GM18951 (cell line): ENCODE measurements around the gene ZNF524.

Experiments used
- POLR2A ChIP-seq: IDR thresholded peaks from 4 replicates; pipeline ENCODE4 v1.6.1; 2011; ENCODE audit warnings: mild to moderate bottlenecking; ENCODE audit not compliant: insufficient read length, insufficient read depth; ENCODE audit errors: extremely low read depth
- in situ Hi-C: fragments of 300-500 bp; cut with MboI; formaldehyde crosslinking; loops from one replicate; pipeline ENCODE4 v1.12.0; 2022; ENCODE audit warnings: low sequenced_read_pairs, mixed read lengths, inconsistent platforms; ENCODE audit not compliant: unreplicated experiment

ZNF524 gene

DNA sequence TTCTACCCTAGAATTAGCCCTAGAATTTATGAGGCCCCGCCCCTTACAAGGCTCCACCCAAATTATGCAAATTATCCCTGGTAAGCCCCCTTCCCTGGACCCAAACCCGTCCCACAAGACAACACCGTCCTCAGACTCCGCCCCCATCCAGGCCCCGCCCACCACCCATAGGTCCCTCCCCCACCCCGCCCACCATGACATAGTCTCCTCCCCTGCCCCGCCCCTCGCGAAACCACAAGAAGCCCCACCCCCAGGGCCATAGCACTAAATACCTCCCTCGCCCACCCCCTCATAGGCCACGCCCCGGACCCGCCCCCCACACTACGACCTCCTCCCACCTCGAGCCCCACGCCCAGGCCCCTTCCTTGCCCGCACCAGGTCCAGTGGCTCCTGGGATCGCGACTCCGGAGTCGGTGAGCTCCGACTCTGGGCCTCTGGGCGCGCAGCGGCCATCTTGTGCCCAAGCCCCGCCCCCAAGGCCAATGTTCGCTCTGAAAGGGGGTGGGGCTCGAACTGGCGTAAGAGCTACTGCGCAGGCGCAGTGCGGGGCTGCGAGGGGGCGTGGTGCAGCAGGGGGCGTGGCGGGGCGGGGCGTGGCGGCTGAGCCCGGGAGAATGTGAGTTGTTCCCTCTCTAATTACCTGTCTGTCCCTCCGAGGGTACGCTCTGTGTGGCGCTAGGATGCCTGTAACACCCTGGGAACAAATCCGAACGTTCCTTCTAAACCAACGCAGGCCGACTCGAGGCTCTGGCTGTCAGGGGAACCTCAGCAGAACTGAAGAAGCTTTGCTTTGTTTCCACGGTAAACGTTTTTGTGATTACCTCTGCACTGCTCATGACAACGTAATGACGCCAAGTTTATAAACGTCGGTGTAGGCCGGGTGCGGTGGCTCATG lies 24.3 kb downstream of the ZNF524 start, which contains the start of gene ZNF784:
TSS of gene ZNF784 (minus strand) at position 458 of the 895 bp plus-strand sequence. CDS start at position 453, 5 bp downstream.
- in situ Hi-C loops: no loop called here
- TF ChIP-seq POLR2A: peak; percentile 83

DNA sequence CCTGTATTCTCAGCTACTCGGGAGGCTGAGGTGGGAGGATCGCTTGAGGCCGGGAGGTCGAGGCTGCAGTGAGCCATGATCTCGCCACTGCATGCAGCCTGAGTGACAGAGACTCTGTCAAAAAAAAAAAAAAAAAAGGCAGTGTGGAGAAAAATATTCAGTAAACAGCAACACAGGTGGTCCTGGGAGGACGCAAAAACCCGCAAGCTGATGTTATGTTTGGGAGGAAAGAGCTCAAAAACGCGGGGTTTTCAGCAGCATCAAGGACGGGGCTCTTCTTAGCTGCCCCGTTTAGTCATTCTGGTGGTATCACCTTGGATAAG lies 24.9 kb downstream of the ZNF524 start:
- in situ Hi-C loops: no loop called here
- no peak for TF ChIP-seq POLR2A

DNA sequence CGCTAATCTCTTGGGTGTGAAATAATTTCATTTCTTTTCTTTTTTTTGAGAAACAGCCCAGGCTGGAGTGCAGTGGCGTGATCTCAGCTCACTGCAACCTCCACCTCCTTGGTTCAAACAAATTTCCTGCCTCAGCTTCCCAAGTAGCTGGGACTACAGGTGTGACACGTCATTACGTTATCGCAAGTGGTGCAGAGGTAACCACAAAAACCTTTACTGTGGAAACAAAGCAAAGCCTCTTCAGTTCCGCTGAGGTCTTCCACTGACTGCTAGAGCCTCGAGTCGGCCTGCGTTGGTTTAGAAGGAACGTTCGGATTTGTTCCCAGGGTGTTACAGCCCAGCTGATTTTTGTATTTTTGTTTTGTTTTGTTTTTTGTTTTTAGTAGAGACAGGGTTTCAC lies 26.3 kb downstream of the ZNF524 start:
- in situ Hi-C loops: no loop called here
- TF ChIP-seq POLR2A: no peak

DNA sequence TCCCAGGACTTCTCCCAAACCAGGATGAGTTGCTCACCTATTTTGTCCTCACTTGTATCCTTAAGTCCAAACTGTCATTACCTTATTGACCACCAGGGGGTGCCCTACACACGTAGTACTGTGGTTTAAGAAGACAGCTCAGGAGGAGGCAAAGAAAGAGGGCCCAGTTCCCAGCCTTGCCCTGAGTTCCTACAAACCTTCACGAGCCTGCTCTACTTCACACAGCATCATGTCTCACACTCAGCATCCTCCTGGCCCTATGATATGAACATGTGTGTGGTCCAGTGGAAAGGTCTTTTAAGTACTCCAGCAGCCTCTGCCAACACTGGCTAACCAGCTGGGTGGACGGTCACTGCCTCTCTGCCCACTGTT lies 32.4 kb downstream of the ZNF524 start:
- in situ Hi-C loops: loop anchor here (5.0 kb wide), 1 partner anchor 130 kb away; no protein-coding TSS in a partner anchor
- no peak for TF ChIP-seq POLR2A

DNA sequence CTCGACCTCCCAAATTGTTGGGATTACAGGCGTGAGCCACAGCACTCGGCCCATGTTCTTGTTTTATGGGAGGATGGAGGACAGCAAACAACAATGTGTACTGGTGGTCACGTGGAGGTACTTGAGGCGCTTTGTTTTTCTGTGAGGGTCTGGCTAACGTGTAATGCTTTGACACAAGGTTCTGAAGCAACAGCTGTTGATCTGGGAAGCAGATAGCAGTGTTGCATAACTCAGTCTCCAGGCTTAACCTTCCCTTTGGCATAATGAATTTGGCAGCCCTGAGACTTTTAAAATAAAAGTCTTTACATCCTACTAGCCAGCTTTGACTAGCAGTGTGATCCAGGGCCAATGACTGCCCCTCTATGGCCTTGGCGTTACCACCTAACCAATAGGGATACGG lies 33.8 kb downstream of the ZNF524 start:
- in situ Hi-C loops: loop anchor here (5.0 kb wide), 1 partner anchor 132 kb away; no protein-coding TSS in a partner anchor
- no peak for TF ChIP-seq POLR2A

DNA sequence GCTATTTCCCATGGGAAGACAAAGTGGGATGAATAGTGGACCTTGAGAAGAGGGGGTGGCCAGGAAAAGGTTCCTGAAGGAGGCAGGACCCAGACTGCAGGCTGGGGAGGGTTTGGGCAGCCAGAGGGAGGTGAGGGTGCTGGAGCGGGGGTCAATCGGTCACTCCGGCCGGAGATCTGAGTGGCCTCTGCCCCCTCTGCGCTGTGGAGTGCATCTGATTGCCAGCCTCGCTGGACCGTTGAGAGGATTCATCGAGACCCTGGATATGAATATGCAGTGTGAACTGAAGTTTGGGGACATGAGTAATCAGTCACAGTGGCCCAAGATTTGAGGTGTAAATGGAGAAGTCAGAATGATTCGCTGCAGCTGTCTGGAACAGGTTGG lies 35.2 kb downstream of the ZNF524 start:
- no peak for TF ChIP-seq POLR2A
- in situ Hi-C loops: no loop called here

DNA sequence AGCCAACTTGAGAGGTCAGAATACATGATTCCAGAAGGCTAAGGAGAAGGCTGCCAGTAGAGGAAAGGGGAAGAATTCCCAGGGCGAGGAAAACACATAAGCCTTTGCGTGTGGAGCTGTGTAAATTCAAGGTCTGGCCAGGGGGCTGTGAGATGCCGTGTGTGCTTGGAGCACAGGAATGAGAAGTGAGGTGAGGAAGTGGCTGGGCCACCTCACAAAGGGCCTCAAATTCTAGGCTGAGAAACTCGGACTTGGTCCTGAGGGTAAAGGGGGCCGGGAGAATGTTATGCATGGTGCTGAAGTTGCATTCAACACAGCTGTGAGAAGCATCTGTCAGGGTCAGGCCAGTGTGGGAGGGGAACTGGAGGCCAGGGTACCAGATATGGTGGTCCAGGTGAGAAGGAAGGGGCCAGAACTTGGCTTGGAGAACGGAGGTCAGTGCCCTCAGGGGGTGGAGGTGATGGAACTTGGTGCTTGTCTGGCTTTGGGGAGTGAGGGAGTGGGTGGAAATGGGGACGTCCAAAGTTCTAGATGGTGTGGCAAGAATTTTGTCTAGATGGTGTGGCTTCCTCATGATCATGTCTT lies 35.9 kb downstream of the ZNF524 start:
- in situ Hi-C loops: no loop called here
- TF ChIP-seq POLR2A: no peak

DNA sequence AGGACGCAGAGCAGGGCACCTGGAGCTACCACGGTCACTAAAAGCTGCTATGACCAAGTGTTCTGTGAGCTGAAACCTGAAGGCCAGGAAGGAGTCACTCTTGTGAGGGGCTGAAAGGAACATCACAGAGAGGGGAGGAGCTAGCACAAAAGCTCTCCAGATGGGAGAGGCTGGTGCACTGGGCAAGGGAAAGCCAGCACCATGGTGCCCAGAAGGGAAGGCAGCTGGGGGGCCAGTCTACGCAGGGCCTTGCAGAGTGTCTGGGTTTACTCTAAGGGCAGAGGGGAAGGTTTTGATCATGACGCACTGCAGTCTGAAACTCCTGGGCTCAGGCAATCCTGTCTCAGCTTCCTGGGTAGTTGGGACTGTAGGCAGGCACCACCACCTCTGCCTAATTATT lies 36.6 kb downstream of the ZNF524 start:
- in situ Hi-C loops: no loop called here

DNA sequence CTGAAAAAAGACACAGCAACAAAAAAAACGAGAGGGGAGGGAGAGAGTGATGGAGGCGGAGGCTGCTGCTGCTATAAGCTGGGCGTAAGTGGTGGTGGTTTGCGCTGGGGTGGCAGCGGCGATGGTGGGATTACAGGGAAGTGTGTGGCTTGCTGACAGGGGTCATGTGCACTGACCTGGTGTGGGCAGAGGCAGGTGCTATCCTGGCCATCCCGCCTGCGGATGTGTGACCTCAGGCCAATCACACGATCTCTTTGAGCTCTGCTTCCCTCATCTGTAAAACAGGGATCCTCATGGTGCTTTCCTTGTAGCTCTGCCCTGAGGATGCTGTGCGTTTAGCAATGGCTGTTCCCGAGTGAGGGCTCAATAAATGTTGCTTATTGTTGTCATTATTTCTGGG lies 37.4 kb downstream of the ZNF524 start:
- TF ChIP-seq POLR2A: no peak
- in situ Hi-C loops: no loop called here

More for the DNA sequence above, 36.6 kb downstream of the ZNF524 start:
- no peak for TF ChIP-seq POLR2A

DNA sequence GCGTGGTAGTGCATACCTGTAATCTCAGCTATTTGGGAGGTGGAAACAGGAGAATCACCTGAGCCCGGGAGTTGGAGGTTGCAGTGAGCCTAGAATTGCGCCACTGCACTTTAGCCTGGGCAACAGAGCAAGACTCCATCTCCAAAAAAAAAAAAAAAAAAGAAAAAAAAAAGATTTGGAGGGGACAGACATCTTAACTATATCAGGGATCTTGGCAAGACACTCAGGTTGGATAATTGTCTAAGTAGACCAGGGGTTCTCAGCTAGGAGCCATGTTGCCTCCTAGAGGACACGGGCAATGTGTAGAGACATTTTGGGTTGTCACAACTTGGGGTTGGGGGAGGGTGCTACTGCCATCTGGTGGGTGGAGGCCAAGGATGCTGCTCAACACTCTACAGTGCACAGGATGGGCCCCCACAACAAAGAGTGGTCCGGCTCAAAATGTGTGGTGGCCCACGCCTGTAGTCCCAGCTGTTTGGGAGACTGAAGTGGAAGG lies 38.8 kb downstream of the ZNF524 start:
- TF ChIP-seq POLR2A: no peak
- in situ Hi-C loops: no loop called here

DNA sequence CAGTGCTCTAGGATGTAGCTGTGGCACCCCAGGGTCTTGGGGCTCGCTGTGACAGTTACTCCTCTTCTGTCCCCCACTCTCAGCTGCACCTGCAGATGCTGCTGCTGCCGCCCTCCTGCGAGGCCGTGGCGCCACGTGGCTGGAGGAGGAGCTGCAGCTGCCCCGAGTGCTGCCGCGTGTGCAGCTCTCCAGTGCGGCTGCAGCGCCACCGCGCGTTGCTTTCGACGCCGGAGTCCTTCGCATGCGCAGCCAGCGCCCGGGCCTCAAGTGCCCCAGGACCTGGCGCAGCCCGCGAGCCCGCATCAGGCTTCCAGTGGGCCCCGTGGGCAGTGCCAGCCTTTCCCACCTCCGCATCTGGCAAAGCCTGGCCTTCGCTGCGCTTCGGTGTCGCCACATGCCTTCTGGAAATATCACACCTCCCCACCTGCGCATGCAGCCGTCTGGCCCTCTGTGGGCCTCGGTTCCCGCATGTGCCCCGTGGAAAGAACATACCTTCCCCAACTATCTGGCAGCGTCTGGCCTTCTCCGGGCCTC lies 40.0 kb downstream of the ZNF524 start:
- no peak for TF ChIP-seq POLR2A
- in situ Hi-C loops: no loop called here

DNA sequence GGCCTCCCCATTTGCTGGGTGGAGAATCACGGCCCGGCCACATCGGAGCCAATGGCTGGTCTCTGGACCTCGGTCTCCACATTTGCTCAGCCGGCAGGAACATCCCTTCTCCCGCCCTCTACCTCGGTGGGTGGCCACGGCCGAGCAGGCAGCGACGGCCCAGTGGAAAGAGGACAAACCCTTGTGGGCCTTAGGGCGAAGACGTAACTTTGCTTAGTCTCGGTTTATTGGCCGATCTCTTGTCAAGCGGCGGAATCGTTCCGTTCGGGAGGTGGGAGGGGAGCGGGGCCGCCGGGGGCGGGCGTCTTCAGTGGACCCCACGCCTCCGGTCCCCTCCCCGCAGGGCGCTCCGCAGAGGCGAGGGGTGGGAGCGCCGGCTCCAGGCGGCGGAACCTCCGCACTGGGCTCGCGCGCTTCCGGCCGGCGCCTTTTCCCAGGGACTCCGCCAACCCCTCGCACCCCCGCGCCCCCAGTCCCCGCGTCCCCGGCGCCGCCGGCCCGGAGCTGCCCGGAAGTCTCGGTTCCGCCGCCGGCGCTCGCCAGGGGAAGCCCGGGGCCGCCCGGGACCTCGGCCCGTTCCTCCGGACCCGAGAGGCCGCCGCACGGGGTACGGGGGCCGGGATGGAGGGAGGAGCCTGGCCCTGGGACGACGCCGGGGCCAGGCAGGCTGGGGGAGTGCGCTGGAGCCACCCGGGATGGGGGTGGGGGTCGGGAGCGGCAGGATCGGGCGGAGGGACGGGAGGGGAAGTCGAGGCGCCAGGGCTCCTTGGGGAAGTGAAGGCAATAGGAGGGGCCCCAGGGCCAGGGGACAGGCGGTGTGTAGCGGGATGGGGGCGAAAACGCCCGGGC lies 40.7 kb downstream of the ZNF524 start, which contains the start of gene ZNF580:
TSS of gene ZNF580 (plus strand) at position 426 of the 849 bp plus-strand sequence. CDS start 1,507 bp downstream, outside the sequence.
- peak; percentile 52 for TF ChIP-seq POLR2A
- in situ Hi-C loops: no loop called here
